Neuronal stem cell (in vitro differentiated cells): ENCODE results near the gene PSMG3.
A peak's percentile ranks its signal among the peaks of the same experiment; 100 is the strongest.

ENCODE experiments used
- DNase-seq: peaks from one replicate; pipeline ENCODE4 v3.0.0-alpha.2; 2013; ENCODE audit warnings: low spot score
- H2AFZ ChIP-seq: one replicate; pipeline ENCODE4 v1.6.1; 2013; ENCODE audit warnings: mild to moderate bottlenecking, low read length, inconsistent platforms
- H2AK5ac ChIP-seq: 2 replicates; pipeline ENCODE4 v1.6.1; 2013; ENCODE audit warnings: low read depth, mild to moderate bottlenecking, inconsistent platforms, low read length, moderate library complexity, mixed read lengths
- H2BK120ac ChIP-seq: 2 replicates; pipeline ENCODE4 v1.6.1; 2013; ENCODE audit warnings: low read depth, mild to moderate bottlenecking, inconsistent platforms, low read length, moderate library complexity, mixed read lengths
- H2BK12ac ChIP-seq: one replicate; pipeline ENCODE4 v1.6.1; 2013; ENCODE audit warnings: low read length, inconsistent platforms
- H2BK15ac ChIP-seq: 2 replicates; pipeline ENCODE4 v1.6.1; 2013; ENCODE audit warnings: mild to moderate bottlenecking, low read length, inconsistent platforms, mixed read lengths
- H2BK5ac ChIP-seq: one replicate; pipeline ENCODE4 v1.6.1; 2013; ENCODE audit warnings: inconsistent platforms, mild to moderate bottlenecking, low read length, moderate library complexity
- H3K14ac ChIP-seq: one replicate; pipeline ENCODE4 v1.6.1; 2013; ENCODE audit warnings: low read length, inconsistent platforms
- H3K18ac ChIP-seq: 2 replicates; pipeline ENCODE4 v1.6.1; 2013; ENCODE audit warnings: low read length, inconsistent platforms
- H3K23ac ChIP-seq: 2 replicates; pipeline ENCODE4 v1.6.1; 2013; ENCODE audit warnings: low read depth, mild to moderate bottlenecking, mixed read lengths, low read length, inconsistent platforms; ENCODE audit not compliant: poor library complexity
- H3K27ac ChIP-seq: replicated peaks from 3 replicates; pipeline ENCODE4 v1.5.1; 2013; ENCODE audit warnings: low read length, inconsistent platforms
- H3K27me3 ChIP-seq, 3 experiments: 2 replicates each; pipeline ENCODE4 v1.6.1; 2013; ENCODE audit warnings: low read length in 3 of 3, mild to moderate bottlenecking in 2 of 3, inconsistent platforms in 1 of 3, low read depth in 1 of 3, mixed read lengths in 1 of 3, moderate library complexity in 1 of 3; ENCODE audit not compliant: control insufficient read depth in 3 of 3, insufficient read depth in 3 of 3
- H3K36me3 ChIP-seq, 2 donors: replicated peaks in 1 of 2; 2 replicates each; pipeline ENCODE4 v1.6.1; 2013; ENCODE audit warnings: low read length in 2 of 2; ENCODE audit not compliant: control insufficient read depth in 2 of 2, insufficient read depth in 2 of 2
- H3K4ac ChIP-seq: 2 replicates; pipeline ENCODE4 v1.6.1; 2013; ENCODE audit warnings: inconsistent platforms, mild to moderate bottlenecking, low read length, moderate library complexity
- H3K4me1 ChIP-seq, 2 donors: 1 replicate in 1 of 2; 2 replicates in 1 of 2; pipeline ENCODE4 v1.6.1; 2013; ENCODE audit warnings: low read length in 2 of 2, low read depth in 1 of 2; ENCODE audit not compliant: control insufficient read depth in 2 of 2, insufficient read depth in 1 of 2
- H3K4me2 ChIP-seq: one replicate; pipeline ENCODE4 v1.6.1; 2013; ENCODE audit warnings: mild to moderate bottlenecking, low read length, inconsistent platforms; ENCODE audit not compliant: insufficient read depth, poor library complexity, severe bottlenecking
- H3K4me3 ChIP-seq, 2 donors: 2 replicates each; pipeline ENCODE4 v1.5.1; 2013; ENCODE audit warnings: low read length in 2 of 2, mild to moderate bottlenecking in 2 of 2, inconsistent platforms in 1 of 2, moderate library complexity in 1 of 2
- H3K79me1 ChIP-seq: one replicate; pipeline ENCODE4 v1.6.1; 2013; ENCODE audit warnings: low read depth, mild to moderate bottlenecking, inconsistent platforms, low read length, moderate library complexity
- H3K9ac ChIP-seq: one replicate; pipeline ENCODE4 v1.6.1; 2013; ENCODE audit warnings: mild to moderate bottlenecking, low read depth, low read length, inconsistent platforms; ENCODE audit not compliant: poor library complexity
- H3K9me3 ChIP-seq, 2 donors: replicated peaks in 1 of 2; 2 replicates each; pipeline versions ENCODE3 to v1.6.1; 2013; ENCODE audit warnings: low read length in 2 of 2, mild to moderate bottlenecking in 2 of 2, inconsistent platforms in 1 of 2, low read depth in 1 of 2, mixed read lengths in 1 of 2, moderate library complexity in 1 of 2; ENCODE audit not compliant: control insufficient read depth in 2 of 2, insufficient read depth in 1 of 2
- H4K8ac ChIP-seq: one replicate; pipeline ENCODE4 v1.6.1; 2013; ENCODE audit warnings: low read depth, mild to moderate bottlenecking, inconsistent platforms, low read length, moderate library complexity
- H4K91ac ChIP-seq: one replicate; pipeline ENCODE4 v1.6.1; 2013; ENCODE audit warnings: low read length, low read depth, mild to moderate bottlenecking, inconsistent platforms; ENCODE audit not compliant: poor library complexity
- WGBS, 2 donors: extraction: QIAGEN DNeasy Blood & Tissue Kit; methylation state at CpG; one replicate each; pipeline ENCODE4 v1.1.7; 2013; ENCODE audit warnings: missing lambda C conversion rate in 2 of 2, mixed read lengths in 1 of 2; ENCODE audit not compliant: insufficient read length in 2 of 2, insufficient replicate concordance in 1 of 2; ENCODE audit errors: extremely low coverage in 2 of 2; 5-methylcytosine and 5-hydroxymethylcytosine counted together

The PSMG3 gene

DNA sequence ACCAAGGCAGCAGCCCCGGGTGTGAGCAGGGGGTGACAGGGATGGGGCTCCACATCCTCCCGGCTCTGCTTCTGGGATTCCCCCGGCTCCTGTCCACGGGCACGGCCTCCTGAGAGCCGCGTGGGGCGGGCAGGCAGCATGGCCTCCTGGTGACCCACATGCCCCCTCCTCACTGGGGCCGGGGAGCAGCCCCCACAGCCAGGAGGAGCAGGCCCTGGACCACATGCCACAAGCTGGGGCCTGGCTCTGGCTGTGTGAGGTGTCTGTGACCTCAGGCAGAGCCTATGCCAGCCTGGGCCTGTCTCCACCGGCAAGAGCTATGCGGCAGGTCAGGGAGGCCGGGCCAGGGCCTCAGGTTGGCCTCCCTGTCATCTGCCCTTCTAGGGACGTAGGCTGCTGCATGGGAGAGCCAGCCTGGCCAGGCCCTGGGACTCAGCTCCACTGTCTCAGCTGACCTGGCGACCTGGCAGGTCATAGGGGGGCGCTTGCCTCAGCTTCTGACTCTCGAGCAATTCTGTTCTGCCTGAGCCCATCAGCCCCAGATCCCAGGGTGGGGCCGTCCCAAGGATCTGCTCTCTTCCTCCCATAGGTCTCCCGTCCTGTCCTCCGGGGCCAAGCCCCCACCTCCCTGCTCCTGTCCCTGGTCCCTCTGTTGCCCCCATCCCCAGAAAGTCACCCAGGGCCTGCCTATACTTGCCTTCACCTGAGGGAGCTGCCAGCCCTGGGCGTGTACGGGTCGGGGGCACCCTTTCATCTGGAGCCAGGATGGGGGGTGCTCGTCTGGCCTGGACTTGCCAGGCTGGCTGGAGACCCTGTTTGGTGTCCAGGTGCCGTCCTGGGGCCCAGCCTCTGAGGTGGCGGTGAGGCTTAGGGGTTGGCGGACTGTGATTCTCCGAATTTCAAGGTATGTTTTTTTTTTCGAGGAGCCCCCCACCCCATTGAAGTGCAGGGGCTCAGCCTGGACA is 9.9 kb downstream of the PSMG3 start:
- Histone ChIP-seq H4K91ac (no peak overlapping the region), H3K27me3 (no peaks in the 10 kb centered on the region), H3K27ac (no peak overlapping the region), H2BK120ac (no peak overlapping the region), H4K8ac (peak overlapping the region; percentile 65), H3K4me1 (peaks cover 11 to 16% of the 10 kb centered on the region in 2 donors), H3K36me3 (no peaks in the 10 kb centered on the region), H3K14ac (peak overlapping the region; percentile 21), H3K9ac (peak overlapping the region; percentile 44), H3K4me2 (no peak overlapping the region), H3K18ac (peak overlapping the region; percentile 89), H2BK12ac (peak overlapping the region; percentile 99), H3K79me1 (no peaks in the 10 kb centered on the region), H3K9me3 (no peaks in the 10 kb centered on the region), H2AFZ (peak overlapping the region; percentile 53), H3K4ac (peak overlapping the region; percentile 84), H2BK5ac (no peak overlapping the region), H3K4me3 (no peak overlapping the region), H3K23ac (peak overlapping the region; percentile 80), H2BK15ac (peak overlapping the region; percentile 95), H2AK5ac (peak overlapping the region; percentile 53)
- no peak for DNase-seq
- WGBS, 2 donors: no CpG with 5 or more reads among the region's 28 CpGs

- H3K4me3 ChIP-seq: no peak overlapping the region
These were observed 10.8 kb downstream of the PSMG3 start for GRCh38 chr7:1558841-1559625.

DNA sequence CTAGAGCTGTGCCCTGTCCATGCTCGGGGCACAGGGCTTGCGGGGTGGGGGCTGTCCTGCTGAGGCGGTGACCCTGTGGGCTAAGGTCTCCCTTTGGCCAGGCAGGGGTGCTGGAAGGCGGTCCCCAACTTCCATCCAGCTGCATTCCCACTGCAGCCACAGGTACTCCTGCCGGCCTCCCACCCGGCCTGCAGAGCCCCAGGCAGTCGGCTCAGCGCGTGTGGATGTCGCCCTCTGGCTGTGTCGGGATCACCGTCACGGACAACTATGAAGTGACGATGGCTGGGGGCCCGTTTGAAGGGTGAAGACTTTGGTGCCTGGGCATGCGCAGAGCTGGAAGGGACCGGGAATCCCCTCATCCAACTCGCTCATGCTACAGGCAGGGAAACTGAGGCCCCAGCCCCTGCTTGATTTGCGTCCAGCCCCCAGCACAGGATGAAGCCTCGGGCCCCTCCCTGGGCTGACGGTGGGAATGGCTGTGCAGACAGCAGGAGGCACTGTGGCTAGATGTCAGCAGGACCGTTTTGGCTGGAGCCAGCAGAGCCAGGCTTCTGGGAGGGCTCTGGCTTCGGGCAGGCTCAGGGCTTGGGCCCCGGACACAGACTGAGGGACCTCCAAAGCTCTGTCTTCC is 11.5 kb downstream of the PSMG3 start:
- H3K27me3 ChIP-seq: no peaks in the 10 kb centered on the region
- no peak overlapping the region for H3K14ac ChIP-seq
- H3K18ac ChIP-seq: peak overlapping the region; percentile 58
- H4K91ac ChIP-seq: no peak overlapping the region
- no peak overlapping the region for H3K27ac ChIP-seq
- DNase-seq: no peak
- no peak overlapping the region for H2BK12ac ChIP-seq
- H3K9ac ChIP-seq: peak overlapping the region; percentile 78
- no CpG with 5 or more reads among the region's 24 CpGs for WGBS, 2 donors
- H2BK120ac ChIP-seq: peak overlapping the region; percentile 95
- no peaks in the 10 kb centered on the region for H3K79me1 ChIP-seq
- no peak overlapping the region for H4K8ac ChIP-seq
- H3K23ac ChIP-seq: peak overlapping the region; percentile 62
- H3K4me2 ChIP-seq: no peak overlapping the region
- peak overlapping the region; percentile 96 for H2BK15ac ChIP-seq
- peak overlapping the region; percentile 69 for H2BK5ac ChIP-seq
- H2AK5ac ChIP-seq: peak overlapping the region; percentile 97
- peak overlapping the region; percentile 60 for H2AFZ ChIP-seq
- H3K4ac ChIP-seq: peak overlapping the region; percentile 66
- H3K4me1 ChIP-seq: peaks cover 11 to 16% of the 10 kb centered on the region in 2 donors
- no peaks in the 10 kb centered on the region for H3K9me3 ChIP-seq
- no peaks in the 10 kb centered on the region for H3K36me3 ChIP-seq
- H3K4me3 ChIP-seq: no peak overlapping the region

More at GRCh38 chr7:1558841-1559625, 10.8 kb downstream of the PSMG3 start:
- peaks cover 11 to 16% of the 10 kb centered on the region in 2 donors for H3K4me1 ChIP-seq
- no peak overlapping the region for H3K4me2 ChIP-seq
- H3K23ac ChIP-seq: peak overlapping the region; percentile 20
- no peak for DNase-seq
- peak overlapping the region; percentile 60 for H2AFZ ChIP-seq
- H2BK5ac ChIP-seq: peak overlapping the region; percentile 44
- no peak overlapping the region for H3K27ac ChIP-seq
- H3K18ac ChIP-seq: peak overlapping the region; percentile 89
- H3K79me1 ChIP-seq: no peaks in the 10 kb centered on the region
- H4K8ac ChIP-seq: peak overlapping the region; percentile 43
- H2BK120ac ChIP-seq: no peak overlapping the region
- peak overlapping the region; percentile 65 for H2BK15ac ChIP-seq
- H2BK12ac ChIP-seq: peak overlapping the region; percentile 90
- H3K4ac ChIP-seq: peak overlapping the region; percentile 53
- H2AK5ac ChIP-seq: peak overlapping the region; percentile 53
- no peaks in the 10 kb centered on the region for H3K9me3 ChIP-seq
- H3K36me3 ChIP-seq: no peaks in the 10 kb centered on the region
- no peak overlapping the region for H4K91ac ChIP-seq
- no CpG with 5 or more reads among the region's 32 CpGs for WGBS, 2 donors
- H3K9ac ChIP-seq: peak overlapping the region; percentile 72
- no peaks in the 10 kb centered on the region for H3K27me3 ChIP-seq
- H3K14ac ChIP-seq: no peak overlapping the region
